Stimulated activated memory B cell treated with anti-CD40 and anti-IgM and Interleukin-4, amounts not matched to agents 10 μg/mL and 1 μg/mL and 100 μg/mL, for 72 hours (primary cell): ENCODE measurements around the gene IL34.
"Not testable (repeated sequence)": the region's sequence is repeated elsewhere in the genome, so short reads cannot be mapped to it uniquely, and the experiment has no call there.

Experiments
- ATAC-seq: fragments of 150-1000 bp; cut with Tn5 transposase; 2 replicates; pipeline ENCODE4 v1.10.0; 2021
- H3K27ac Mint-ChIP-seq: one replicate; pipeline ENCODE4 v1.8.0; 2022; ENCODE audit warnings: mild to moderate bottlenecking, mixed read lengths
- H3K27me3 Mint-ChIP-seq: one replicate; pipeline ENCODE4 v1.8.0; 2022; ENCODE audit warnings: mixed read lengths
- H3K36me3 Mint-ChIP-seq: one replicate; pipeline ENCODE4 v1.8.0; 2022; ENCODE audit warnings: mixed read lengths
- H3K4me1 Mint-ChIP-seq: one replicate; pipeline ENCODE4 v1.8.0; 2022; ENCODE audit warnings: mixed read lengths
- H3K4me3 Mint-ChIP-seq: one replicate; pipeline ENCODE4 v1.8.0; 2022; ENCODE audit warnings: mild to moderate bottlenecking, moderate library complexity, mixed read lengths
- H3K9me3 Mint-ChIP-seq: one replicate; pipeline ENCODE4 v1.8.0; 2022; ENCODE audit warnings: mixed read lengths

Gene IL34

GRCh38 chr16:70614208-70614951, 32.0 kb upstream of the IL34 start:
- Mint-ChIP-seq H3K4me3 (no peak overlapping the region), H3K27me3 (peaks cover 19% of the 10 kb centered on the region)
- no peak for ATAC-seq

GRCh38 chr16:70615945-70616344, 30.4 kb upstream of the IL34 start:
- no peaks in the 10 kb centered on the region for H3K9me3 Mint-ChIP-seq
- H3K4me3 Mint-ChIP-seq = no peak overlapping the region
- H3K4me1 Mint-ChIP-seq = no peaks in the 10 kb centered on the region
- H3K36me3 Mint-ChIP-seq = no peaks in the 10 kb centered on the region
- H3K27ac Mint-ChIP-seq = no peak overlapping the region
- peaks cover 3% of the 10 kb centered on the region for H3K27me3 Mint-ChIP-seq
- no peak for ATAC-seq

More at GRCh38 chr16:70614208-70614951, 32.0 kb upstream of the IL34 start:
- no peaks in the 10 kb centered on the region for H3K9me3 Mint-ChIP-seq
- no peaks in the 10 kb centered on the region for H3K36me3 Mint-ChIP-seq
- no peak overlapping the region for H3K27ac Mint-ChIP-seq
- no peaks in the 10 kb centered on the region for H3K4me1 Mint-ChIP-seq

GRCh38 chr16:70621864-70622263, 24.5 kb upstream of the IL34 start:
- H3K4me3 Mint-ChIP-seq, H3K4me1 Mint-ChIP-seq, H3K27ac Mint-ChIP-seq, H3K36me3 Mint-ChIP-seq, H3K9me3 Mint-ChIP-seq, ATAC-seq: not testable (repeated sequence)
- H3K27me3 Mint-ChIP-seq = peaks cover 14% of the 10 kb centered on the region

- Mint-ChIP-seq H3K9me3 (peaks cover 4% of the 10 kb centered on the region), H3K27me3 (peaks cover 14% of the 10 kb centered on the region), H3K36me3 (no peaks in the 10 kb centered on the region), H3K27ac (no peak overlapping the region), H3K4me1 (no peaks in the 10 kb centered on the region), H3K4me3 (no peak overlapping the region)
- no peak for ATAC-seq
These were observed 18.7 kb upstream of the IL34 start for GRCh38 chr16:70627696-70628095.

GRCh38 chr16:70630960-70631745, 15.2 kb upstream of the IL34 start:
- Mint-ChIP-seq H3K36me3 (no peaks in the 10 kb centered on the region), H3K4me1 (no peaks in the 10 kb centered on the region), H3K27me3 (no peaks in the 10 kb centered on the region), H3K9me3 (peaks cover 4% of the 10 kb centered on the region), H3K4me3 (no peak overlapping the region), H3K27ac (no peak overlapping the region)
- ATAC-seq = no peak

GRCh38 chr16:70632273-70632672, 14.1 kb upstream of the IL34 start:
- no peak overlapping the region for H3K4me3 Mint-ChIP-seq
- H3K27ac Mint-ChIP-seq = no peak overlapping the region
- peaks cover 4% of the 10 kb centered on the region for H3K9me3 Mint-ChIP-seq
- ATAC-seq = no peak
- H3K27me3 Mint-ChIP-seq = no peaks in the 10 kb centered on the region
- H3K4me1 Mint-ChIP-seq = no peaks in the 10 kb centered on the region
- no peaks in the 10 kb centered on the region for H3K36me3 Mint-ChIP-seq

- not testable (repeated sequence) for H3K9me3 Mint-ChIP-seq, H3K4me3 Mint-ChIP-seq, H3K27ac Mint-ChIP-seq, ATAC-seq, H3K27me3 Mint-ChIP-seq, H3K4me1 Mint-ChIP-seq, H3K36me3 Mint-ChIP-seq
These were observed 12.7 kb upstream of the IL34 start for GRCh38 chr16:70633617-70634016.

GRCh38 chr16:70634861-70635260, 11.5 kb upstream of the IL34 start:
- no peak for ATAC-seq
- H3K27me3 Mint-ChIP-seq = no peaks in the 10 kb centered on the region
- H3K4me1 Mint-ChIP-seq = no peaks in the 10 kb centered on the region
- H3K4me3 Mint-ChIP-seq = no peak overlapping the region
- H3K27ac Mint-ChIP-seq = no peak overlapping the region
- H3K36me3 Mint-ChIP-seq = no peaks in the 10 kb centered on the region
- H3K9me3 Mint-ChIP-seq = peaks cover 4% of the 10 kb centered on the region

GRCh38 chr16:70635336-70636016, 10.9 kb upstream of the IL34 start:
- Mint-ChIP-seq H3K27ac (no peak overlapping the region), H3K4me3 (no peak overlapping the region), H3K9me3 (peaks cover 4% of the 10 kb centered on the region), H3K27me3 (no peaks in the 10 kb centered on the region), H3K36me3 (no peaks in the 10 kb centered on the region), H3K4me1 (no peaks in the 10 kb centered on the region)
- no peak for ATAC-seq

- no peaks in the 10 kb centered on the region for H3K36me3 Mint-ChIP-seq
- no peak overlapping the region for H3K4me3 Mint-ChIP-seq
- no peak overlapping the region for H3K27ac Mint-ChIP-seq
- ATAC-seq = no peak
- H3K27me3 Mint-ChIP-seq = peaks cover 23% of the 10 kb centered on the region
- H3K4me1 Mint-ChIP-seq = no peaks in the 10 kb centered on the region
- H3K9me3 Mint-ChIP-seq = no peaks in the 10 kb centered on the region
These were observed 7.3 kb upstream of the IL34 start for GRCh38 chr16:70638814-70639792.

GRCh38 chr16:70642633-70643032, 3.7 kb upstream of the IL34 start:
- H3K27me3 Mint-ChIP-seq = peaks cover 33% of the 10 kb centered on the region
- H3K4me1 Mint-ChIP-seq = no peaks in the 10 kb centered on the region
- no peak overlapping the region for H3K27ac Mint-ChIP-seq
- ATAC-seq = no peak
- no peak overlapping the region for H3K4me3 Mint-ChIP-seq
- no peaks in the 10 kb centered on the region for H3K9me3 Mint-ChIP-seq
- H3K36me3 Mint-ChIP-seq = no peaks in the 10 kb centered on the region

GRCh38 chr16:70643264-70643663, 3.1 kb upstream of the IL34 start:
- not testable (repeated sequence) for H3K9me3 Mint-ChIP-seq, ATAC-seq, H3K4me1 Mint-ChIP-seq, H3K4me3 Mint-ChIP-seq, H3K27ac Mint-ChIP-seq, H3K36me3 Mint-ChIP-seq
- peaks cover 39% of the 10 kb centered on the region for H3K27me3 Mint-ChIP-seq

GRCh38 chr16:70644763-70645597, 1.4 kb upstream of the IL34 start:
- H3K27ac Mint-ChIP-seq = no peak overlapping the region
- no peaks in the 10 kb centered on the region for H3K4me1 Mint-ChIP-seq
- ATAC-seq = no peak

More at GRCh38 chr16:70644763-70645597, 1.4 kb upstream of the IL34 start:
- Mint-ChIP-seq H3K36me3 (no peaks in the 10 kb centered on the region), H3K4me3 (no peak overlapping the region), H3K27me3 (peaks cover 40% of the 10 kb centered on the region), H3K9me3 (no peaks in the 10 kb centered on the region)
